ENCODE measurements around the gene STMND1.

DNA sequence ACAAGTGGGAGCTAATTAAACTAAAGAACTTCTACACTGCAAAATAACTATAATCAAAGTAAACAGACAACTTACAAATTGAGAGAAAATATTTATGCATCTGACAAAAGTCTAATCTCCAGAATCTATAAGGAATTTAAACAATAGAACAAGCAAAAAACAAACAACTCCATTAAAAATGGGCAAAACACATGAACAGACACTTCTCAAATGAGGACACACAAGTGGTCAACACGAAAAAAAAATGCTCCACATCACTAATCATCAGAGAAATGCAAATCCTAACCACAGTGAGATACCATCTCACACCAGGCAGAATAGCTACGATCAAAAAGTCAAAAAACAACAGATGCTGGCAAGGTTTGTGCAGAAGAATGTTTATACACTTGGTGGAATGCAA is 36.2 kb downstream of the STMND1 start:
- no peak for TF ChIP-seq CTCF (conservative IDR thresholded peaks at IDR 0.05; ENCODE audit: low read depth, low read length)
- no peak for TF ChIP-seq EZH2 (IDR thresholded peaks at IDR 0.05; ENCODE audit: borderline replicate concordance, low read depth, low read length, poor library complexity, severe bottlenecking)

Data from A673 (cell line).